K562 (cell line): ENCODE data around the gene ESPL1. TPM values are rescaled to one million over a fixed set of nuclear protein-coding genes. Genes with fewer than 3 reads are reported as not detected.

Experiments
- AFF1 ChIP-seq, 2 experiments: fragments of 450-650 bp; IDR thresholded peaks; 2 replicates each; pipeline ENCODE4 v1.6.1; 2018; ENCODE audit warnings: mild to moderate bottlenecking in 2 of 2, low read depth in 1 of 2; ENCODE audit not compliant: partially characterized antibody in 2 of 2
- DNMT1 ChIP-seq: fragments of 450-650 bp; IDR thresholded peaks from 2 replicates; pipeline ENCODE4 v1.6.1; 2016; ENCODE audit warnings: antibody characterized with exemption, mild to moderate bottlenecking
- MAFG ChIP-seq: fragments of 450-650 bp; conservative IDR thresholded peaks from 2 replicates; pipeline ENCODE4 v1.6.1; 2016; ENCODE audit warnings: missing genetic modification characterization, missing compliant biosample characterization
- MEF2D ChIP-seq: conservative IDR thresholded peaks from 2 replicates; pipeline ENCODE4 v1.6.1; 2016; ENCODE audit warnings: low read depth, missing genetic modification characterization, missing compliant biosample characterization
- NEUROD1 ChIP-seq: fragments of 150-350 bp; IDR thresholded peaks from 2 replicates; pipeline ENCODE4 v1.6.1; 2014; ENCODE audit warnings: borderline replicate concordance, low read length, low read depth; ENCODE audit not compliant: partially characterized antibody
- RAD21 ChIP-seq, 2 experiments: fragments of 250-450 bp in 1 of 2; fragments of 450-650 bp in 1 of 2; sonication (Bioruptor Pico) in 1 of 2; formaldehyde crosslinking in 1 of 2; IDR thresholded peaks in 1 of 2; conservative IDR thresholded peaks in 1 of 2; 2 replicates each; pipeline versions ENCODE4 v1.4.0 to v1.8.0; 2020 to 2022; ENCODE audit warnings: mild to moderate bottlenecking in 2 of 2, moderate library complexity in 1 of 2
- TCF3 ChIP-seq: sonication (generic); formaldehyde crosslinking; IDR thresholded peaks from 2 replicates; pipeline ENCODE4 v1.4.0; 2020; ENCODE audit warnings: mild to moderate bottlenecking, missing genetic modification reagents
- ZNF143 ChIP-seq: sonication (generic); formaldehyde crosslinking; IDR thresholded peaks from 2 replicates; pipeline ENCODE4 v1.9.0; 2022; ENCODE audit warnings: mild to moderate bottlenecking, missing genetic modification reagents
- ZNF507 ChIP-seq: conservative IDR thresholded peaks from 2 replicates; pipeline ENCODE4 v1.6.1; 2017; ENCODE audit warnings: missing genetic modification characterization, missing compliant biosample characterization
- ZNF696 ChIP-seq: fragments of 250-450 bp; sonication (Bioruptor Pico); conservative IDR thresholded peaks from 2 replicates; pipeline ENCODE4 v1.4.0; 2020; ENCODE audit warnings: mild to moderate bottlenecking, moderate library complexity
- ZNF766 ChIP-seq: fragments of 200-800 bp; sonication (Bioruptor generic); conservative IDR thresholded peaks from 2 replicates; pipeline ENCODE4 v1.6.1; 2016; ENCODE audit warnings: missing genetic modification characterization, missing compliant biosample characterization
- polyA plus RNA-seq, 8 experiments: library from polyadenylated mRNA; depleted of rRNA in 4 of 8; stranded (reverse) in 5 of 8; unstranded in 3 of 8; fragments of >200 nt; fragmentation: Nextera tagmentation in 2 of 8; fragmentation: Illumina TruSeq in 1 of 8; extraction: Ambion mirVana in 2 of 8; extraction: Trizol in 1 of 8; gene quantifications; 2 replicates each; pipeline versions ENCODE4 v1.2.1 to v1.2.3, GENCODE V29; 2011 to 2014; ENCODE audit warnings: inconsistent platforms in 1 of 8, missing spikeins in 1 of 8
- total RNA-seq, 7 experiments: library from RNA; depleted of rRNA in 6 of 7; stranded (reverse); fragments of >200 nt in 6 of 7; fragmentation: Illumina TruSeq in 2 of 7; extraction: Trizol in 2 of 7; gene quantifications; 2 replicates each; pipeline versions ENCODE4 v1.2.1 to v1.2.3, GENCODE V29; 2011 to 2021; ENCODE audit warnings: low replicate concordance in 1 of 7
- TF ChIP-seq, protein P1 (sequence below): fragments of 250-450 bp; sonication (Bioruptor Pico); IDR thresholded peaks from 2 replicates; pipeline ENCODE4 v1.4.0; 2020; ENCODE audit warnings: mild to moderate bottlenecking

ESPL1 gene
- total and polyA plus RNA-seq, 9 of the 15 experiments (the other 6 are each of a cell fraction or from before 2014, with no cell fraction given), result 1.2 to 55.0 (median 18.7) TPM

DNA sequence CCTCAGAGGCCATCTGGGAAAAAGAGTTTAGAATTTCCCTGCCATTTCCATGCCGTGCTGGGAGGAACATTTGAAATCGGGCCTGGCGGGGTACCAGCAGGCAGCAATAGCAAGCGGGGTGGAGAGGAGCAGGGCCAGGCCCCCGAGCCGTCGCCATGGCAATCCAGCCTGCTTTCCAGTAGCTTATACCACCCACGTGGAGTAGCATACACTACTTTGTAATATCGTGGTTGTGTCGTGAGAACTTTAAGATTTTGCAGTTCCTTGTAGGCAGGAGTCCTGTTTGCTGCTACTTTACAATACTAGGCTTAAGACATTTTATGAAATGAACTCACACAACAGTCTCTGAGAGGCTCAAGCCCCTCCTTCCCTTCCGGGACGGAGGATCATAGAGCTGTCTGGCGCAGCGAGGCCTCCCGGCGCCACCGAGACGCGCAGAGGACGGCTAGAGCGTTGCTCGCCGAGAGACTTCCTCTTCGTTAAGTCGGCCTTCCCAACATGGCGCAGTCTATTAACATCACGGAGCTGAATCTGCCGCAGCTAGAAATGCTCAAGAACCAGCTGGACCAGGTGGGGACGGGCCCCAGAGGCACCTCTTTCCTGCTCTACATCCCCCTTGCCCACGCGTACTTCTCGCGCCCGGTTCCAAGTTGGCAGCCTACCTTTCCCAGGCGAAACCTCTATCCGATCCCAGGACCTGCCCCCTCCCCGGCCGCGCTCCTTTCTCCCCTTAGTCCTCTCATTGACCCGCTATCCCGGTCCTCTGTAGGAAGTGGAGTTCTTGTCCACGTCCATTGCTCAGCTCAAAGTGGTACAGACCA lies 27.2 kb downstream of the ESPL1 start, which contains the start of gene PFDN5 (continued):
- peak in 1 of 2 experiments; percentile 37 for TF ChIP-seq AFF1 (IDR thresholded peaks at IDR 0.05; ENCODE audit: low read depth in 1 of 2, partially characterized antibody in 2 of 2)
- TF ChIP-seq ZNF696 (CRISPR knock-in tag), result no peak
- no peak for TF ChIP-seq MAFG (tag)
- peak in 1 of 2 experiments; percentile 17; a peak in 1 of 4 replicates for TF ChIP-seq RAD21 (CRISPR knock-in tag; conservative IDR thresholded peaks at IDR 0.05 in 1 of 2, IDR thresholded peaks at IDR 0.05 in 1 of 2)
- TF ChIP-seq NEUROD1, result peak; percentile 36
- TF ChIP-seq MEF2D (tag), result no peak
- TF ChIP-seq ZNF143 (CRISPR knock-in tag), result no peak
- no peak for TF ChIP-seq ZNF507 (tag)
- TF ChIP-seq ZNF766 (CRISPR knock-in tag), result no peak
- TF ChIP-seq DNMT1, result no peak
- TF ChIP-seq, protein P1, sequence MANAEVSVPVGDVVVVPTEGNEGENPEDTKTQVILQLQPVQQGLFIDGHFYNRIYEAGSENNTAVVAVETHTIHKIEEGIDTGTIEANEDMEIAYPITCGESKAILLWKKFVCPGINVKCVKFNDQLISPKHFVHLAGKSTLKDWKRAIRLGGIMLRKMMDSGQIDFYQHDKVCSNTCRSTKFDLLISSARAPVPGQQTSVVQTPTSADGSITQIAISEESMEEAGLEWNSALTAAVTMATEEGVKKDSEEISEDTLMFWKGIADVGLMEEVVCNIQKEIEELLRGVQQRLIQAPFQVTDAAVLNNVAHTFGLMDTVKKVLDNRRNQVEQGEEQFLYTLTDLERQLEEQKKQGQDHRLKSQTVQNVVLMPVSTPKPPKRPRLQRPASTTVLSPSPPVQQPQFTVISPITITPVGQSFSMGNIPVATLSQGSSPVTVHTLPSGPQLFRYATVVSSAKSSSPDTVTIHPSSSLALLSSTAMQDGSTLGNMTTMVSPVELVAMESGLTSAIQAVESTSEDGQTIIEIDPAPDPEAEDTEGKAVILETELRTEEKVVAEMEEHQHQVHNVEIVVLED (CRISPR knock-in tag), result peak; percentile 46
- peak; percentile 42; the same call in 1 of the 2 replicates for TF ChIP-seq TCF3
